AG09319 (cell line): ENCODE data around the gene TBC1D13.
"Not testable (repeated sequence)": the region's sequence is repeated elsewhere in the genome, so short reads cannot be mapped to it uniquely, and the experiment has no call there.

ENCODE experiments used
- DNase-seq: peaks from one replicate; pipeline ENCODE4 v3.0.0-alpha.2; 2010; ENCODE audit warnings: low read depth; ENCODE audit errors: extremely low read depth
- TF ChIP-seq, protein P1 (sequence below): IDR thresholded peaks from 2 replicates; pipeline ENCODE4 v1.5.1; 2011; ENCODE audit warnings: low read depth, mild to moderate bottlenecking, inconsistent platforms, low read length, moderate library complexity

TBC1D13 gene

DNA sequence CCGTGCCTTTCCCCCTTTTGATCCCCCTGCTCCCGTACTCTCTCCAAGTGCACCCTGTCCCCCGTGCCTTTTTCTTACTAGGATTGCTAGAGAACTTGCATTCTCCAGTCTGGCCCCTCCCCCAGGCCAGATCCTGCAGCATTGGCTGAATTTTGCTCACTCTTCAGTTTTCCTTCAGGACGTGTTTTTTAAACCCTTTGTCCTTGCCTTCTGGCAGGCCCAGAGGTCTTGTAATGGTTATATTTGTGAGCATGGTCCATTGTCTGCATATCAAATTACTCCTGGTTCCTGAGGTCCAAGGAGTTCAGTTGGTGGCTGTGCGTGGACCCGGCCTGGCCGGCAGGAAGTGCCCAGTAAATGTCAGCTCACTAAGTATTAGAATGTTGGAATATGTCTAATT is 606 bp downstream of the TBC1D13 start:
- no peak for DNase-seq
- TF ChIP-seq, protein P1, sequence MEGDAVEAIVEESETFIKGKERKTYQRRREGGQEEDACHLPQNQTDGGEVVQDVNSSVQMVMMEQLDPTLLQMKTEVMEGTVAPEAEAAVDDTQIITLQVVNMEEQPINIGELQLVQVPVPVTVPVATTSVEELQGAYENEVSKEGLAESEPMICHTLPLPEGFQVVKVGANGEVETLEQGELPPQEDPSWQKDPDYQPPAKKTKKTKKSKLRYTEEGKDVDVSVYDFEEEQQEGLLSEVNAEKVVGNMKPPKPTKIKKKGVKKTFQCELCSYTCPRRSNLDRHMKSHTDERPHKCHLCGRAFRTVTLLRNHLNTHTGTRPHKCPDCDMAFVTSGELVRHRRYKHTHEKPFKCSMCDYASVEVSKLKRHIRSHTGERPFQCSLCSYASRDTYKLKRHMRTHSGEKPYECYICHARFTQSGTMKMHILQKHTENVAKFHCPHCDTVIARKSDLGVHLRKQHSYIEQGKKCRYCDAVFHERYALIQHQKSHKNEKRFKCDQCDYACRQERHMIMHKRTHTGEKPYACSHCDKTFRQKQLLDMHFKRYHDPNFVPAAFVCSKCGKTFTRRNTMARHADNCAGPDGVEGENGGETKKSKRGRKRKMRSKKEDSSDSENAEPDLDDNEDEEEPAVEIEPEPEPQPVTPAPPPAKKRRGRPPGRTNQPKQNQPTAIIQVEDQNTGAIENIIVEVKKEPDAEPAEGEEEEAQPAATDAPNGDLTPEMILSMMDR, result no peak

DNA sequence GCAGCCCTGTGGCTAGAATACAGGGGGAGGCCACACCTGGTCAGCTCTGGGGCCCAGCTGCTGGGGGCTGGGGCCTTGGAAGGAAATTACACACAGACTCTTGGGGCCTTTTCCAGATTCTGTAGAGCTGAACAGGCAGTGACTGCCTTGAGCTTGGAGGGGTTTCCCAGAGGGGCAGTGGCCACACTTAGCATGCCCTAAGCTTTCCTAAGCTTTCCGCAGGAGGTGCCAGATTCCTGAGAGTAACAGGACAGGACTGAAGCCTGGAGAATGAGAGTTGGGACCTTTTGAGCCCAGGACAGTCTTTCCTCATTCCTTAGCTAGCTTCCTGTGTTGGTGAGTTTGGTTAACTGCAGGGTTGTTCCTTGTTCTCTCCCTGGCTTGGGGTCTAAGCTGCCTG is 1.4 kb downstream of the TBC1D13 start:
- TF ChIP-seq, protein P1, result no peak
- DNase-seq, result no peak

DNA sequence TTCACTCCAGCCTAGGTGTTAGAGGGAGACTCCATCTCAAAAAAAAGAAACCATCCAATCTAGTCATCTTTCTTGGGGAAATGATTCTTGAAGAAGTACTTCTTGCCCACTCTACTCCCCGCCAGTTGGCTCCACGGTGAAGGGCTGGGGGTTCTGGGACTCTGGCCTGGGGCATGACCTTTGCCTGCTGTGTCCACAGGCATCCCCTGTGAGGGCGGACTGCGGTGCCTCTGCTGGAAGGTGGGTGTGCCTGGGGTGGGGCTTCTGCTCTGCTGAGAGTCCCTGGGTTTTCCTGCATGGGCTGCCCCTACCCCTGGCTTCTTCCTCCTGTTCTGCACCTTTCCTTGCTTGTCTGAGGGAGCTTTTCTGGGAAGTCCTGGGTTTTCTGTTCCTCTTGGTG is 3.5 kb downstream of the TBC1D13 start:
- no peak for DNase-seq
- TF ChIP-seq, protein P1, result no peak

DNA sequence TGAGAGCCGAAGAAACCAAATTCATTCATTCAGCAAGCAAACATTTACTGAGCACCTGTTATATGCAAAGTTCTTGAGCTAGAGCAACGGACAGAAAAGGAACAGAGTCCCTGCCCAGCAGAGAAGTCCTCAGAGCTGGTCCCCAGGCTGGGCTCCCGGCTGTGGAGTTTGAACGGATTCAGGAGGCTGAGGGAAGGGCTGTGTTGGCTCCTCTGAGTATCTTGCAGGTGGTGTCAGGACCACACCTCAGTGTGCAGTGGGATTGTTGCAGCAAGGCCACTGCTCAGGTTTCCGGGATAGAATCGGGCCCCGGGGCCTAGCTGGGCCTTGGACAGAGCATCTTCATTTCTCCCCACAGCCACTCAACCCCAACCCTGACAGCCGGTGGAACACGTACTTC is 5.1 kb downstream of the TBC1D13 start:
- no peak for DNase-seq

DNA sequence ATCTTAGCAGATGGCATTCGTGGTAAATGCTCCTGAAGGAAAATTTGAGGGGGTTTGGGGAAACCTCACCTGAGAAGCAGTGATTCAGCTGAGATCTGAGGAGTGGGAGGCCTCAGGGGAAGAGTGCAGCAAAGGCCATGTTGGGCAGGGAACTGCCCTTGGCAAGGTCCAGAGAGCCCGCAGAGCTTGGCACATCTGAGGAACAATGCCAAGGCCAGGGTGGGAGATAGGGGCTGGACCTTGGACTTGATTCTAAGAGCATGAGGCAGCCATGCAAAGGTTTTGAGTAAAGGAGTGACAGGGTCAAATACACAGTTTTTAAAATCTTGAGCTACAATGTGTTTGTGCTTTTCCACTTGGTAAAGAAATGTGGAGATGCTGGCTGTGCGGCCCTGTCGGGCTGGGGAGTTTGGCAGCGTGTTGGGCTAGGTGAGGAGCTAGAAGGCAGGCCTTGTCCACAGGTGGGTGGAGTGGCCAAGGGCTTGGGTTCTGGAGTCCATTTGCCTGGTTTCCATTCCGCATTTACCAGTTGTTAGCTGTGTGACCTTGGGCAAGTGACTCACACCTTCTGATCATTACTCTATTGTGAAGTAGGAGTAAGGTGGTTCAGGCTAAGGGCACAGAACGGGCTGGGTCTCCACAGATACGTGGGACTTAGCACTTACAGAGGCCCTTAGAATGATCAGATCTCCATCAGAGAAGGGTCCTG is 6.1 kb downstream of the TBC1D13 start:
- DNase-seq, result no peak

More for the DNA sequence above, 5.1 kb downstream of the TBC1D13 start:
- TF ChIP-seq, protein P1, result no peak

DNA sequence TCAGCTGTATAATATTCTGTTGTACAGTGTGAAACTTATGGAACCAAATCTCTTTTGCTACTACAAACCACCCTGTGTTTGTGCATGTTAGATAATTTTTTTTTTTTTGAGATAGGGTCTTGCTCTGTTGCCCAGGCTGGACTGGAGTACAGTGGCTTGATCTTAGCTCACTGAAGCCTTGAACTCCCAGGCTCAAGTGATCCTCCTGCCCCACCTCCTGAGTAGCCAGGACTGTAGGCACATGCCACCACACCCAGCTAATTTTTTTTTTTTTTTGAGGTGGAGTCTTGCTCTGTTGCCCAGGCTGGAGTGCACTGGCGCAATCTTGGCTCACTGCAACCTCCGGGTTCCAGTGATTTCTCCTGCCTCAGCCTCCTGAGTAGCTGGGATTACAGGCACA is 7.9 kb downstream of the TBC1D13 start:
- not testable (repeated sequence) for DNase-seq

More for the DNA sequence above, 6.1 kb downstream of the TBC1D13 start:
- TF ChIP-seq, protein P1, result no peak

DNA sequence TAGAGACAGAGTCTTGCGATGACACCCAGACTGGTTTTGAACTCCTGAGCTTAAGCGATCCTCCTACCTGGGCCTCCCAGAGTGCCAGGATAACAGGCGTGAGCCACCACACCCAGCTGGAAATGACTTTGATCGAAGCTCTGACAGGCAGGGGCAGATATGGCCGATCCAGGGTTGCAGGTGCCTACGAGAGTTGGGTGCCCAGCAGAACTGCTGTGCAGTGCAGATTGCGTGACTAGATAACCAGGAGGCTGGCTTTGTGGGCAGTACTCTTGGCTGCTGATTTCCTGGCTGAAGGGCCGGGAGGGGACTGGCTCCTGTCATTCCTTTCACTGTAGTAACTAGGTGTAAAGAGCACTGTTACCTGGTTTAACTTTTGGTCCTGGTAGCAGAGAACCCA is 11.8 kb downstream of the TBC1D13 start:
- no peak for DNase-seq
- TF ChIP-seq, protein P1, result no peak

DNA sequence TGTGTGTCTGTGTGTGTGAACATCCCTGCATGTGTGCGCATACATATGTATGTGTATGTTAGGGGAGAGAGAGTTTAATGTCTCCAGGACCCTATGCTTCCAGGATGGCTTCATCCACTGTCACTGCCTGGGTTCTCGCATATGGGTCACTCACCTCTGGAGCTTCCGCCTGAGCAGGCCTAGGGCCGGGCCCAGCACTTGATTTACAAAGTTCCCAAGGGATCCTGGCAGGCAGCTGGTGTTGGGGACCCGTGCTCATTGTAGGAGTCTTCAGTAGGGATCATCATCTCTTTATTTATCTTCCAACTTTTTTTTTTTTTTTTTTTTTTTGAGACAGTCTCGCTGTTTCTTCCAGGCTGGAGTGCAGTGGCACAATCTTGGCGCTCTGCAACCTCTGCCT is 13.0 kb downstream of the TBC1D13 start:
- TF ChIP-seq, protein P1, result no peak
- no peak for DNase-seq
